ENCODE results near the gene FCRL1.

The FCRL1 gene

DNA sequence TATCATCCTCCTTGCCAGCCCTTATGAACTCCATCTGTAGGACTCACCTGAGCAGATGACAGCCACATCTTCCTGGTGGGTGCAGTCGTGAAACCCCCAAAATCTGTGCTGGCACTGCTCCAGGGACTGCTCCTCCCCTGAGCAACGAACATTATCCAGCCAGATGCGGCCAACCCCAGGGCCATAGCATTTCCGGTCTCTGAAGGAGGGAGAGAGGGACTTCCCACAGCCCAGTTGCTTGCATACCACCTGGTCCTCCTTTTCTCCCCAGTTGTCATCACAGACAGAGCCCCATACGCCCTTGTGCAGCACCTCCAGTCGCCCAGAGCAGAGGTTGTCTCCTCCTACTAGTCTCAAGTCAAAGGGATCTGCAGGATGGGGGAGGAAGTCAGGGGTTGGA, 13.2 kb upstream of the FCRL1 start:
- TF ChIP-seq CEBPB (IDR thresholded peaks at IDR 0.05) (no peak), NFIC (IDR thresholded peaks at IDR 0.05) (no peak), TCF12 (IDR thresholded peaks at IDR 0.05; ENCODE audit: low read depth) (no peak), USF1 (IDR thresholded peaks at IDR 0.05) (no peak), TAF1 (IDR thresholded peaks at IDR 0.05; ENCODE audit: low read depth) (no peak), EP300 (IDR thresholded peaks at IDR 0.05; ENCODE audit: borderline replicate concordance) (no peak), YY1 (IDR thresholded peaks at IDR 0.05; ENCODE audit: low read depth) (no peak), EGR1 (IDR thresholded peaks at IDR 0.05) (no peak), FOXM1 (IDR thresholded peaks at IDR 0.05; ENCODE audit: borderline replicate concordance, low read depth) (no peak), REST (IDR thresholded peaks at IDR 0.05; ENCODE audit: low read depth) (no peak), CREB1 (IDR thresholded peaks at IDR 0.05; ENCODE audit: low read depth) (no peak), ZBTB7A (IDR thresholded peaks at IDR 0.05; ENCODE audit: low read depth) (no peak), RAD21 (IDR thresholded peaks at IDR 0.05; ENCODE audit: low read depth) (no peak)
- TF ChIP-seq, protein P1, sequence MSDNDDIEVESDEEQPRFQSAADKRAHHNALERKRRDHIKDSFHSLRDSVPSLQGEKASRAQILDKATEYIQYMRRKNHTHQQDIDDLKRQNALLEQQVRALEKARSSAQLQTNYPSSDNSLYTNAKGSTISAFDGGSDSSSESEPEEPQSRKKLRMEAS (IDR thresholded peaks at IDR 0.05), result no peak

DNA sequence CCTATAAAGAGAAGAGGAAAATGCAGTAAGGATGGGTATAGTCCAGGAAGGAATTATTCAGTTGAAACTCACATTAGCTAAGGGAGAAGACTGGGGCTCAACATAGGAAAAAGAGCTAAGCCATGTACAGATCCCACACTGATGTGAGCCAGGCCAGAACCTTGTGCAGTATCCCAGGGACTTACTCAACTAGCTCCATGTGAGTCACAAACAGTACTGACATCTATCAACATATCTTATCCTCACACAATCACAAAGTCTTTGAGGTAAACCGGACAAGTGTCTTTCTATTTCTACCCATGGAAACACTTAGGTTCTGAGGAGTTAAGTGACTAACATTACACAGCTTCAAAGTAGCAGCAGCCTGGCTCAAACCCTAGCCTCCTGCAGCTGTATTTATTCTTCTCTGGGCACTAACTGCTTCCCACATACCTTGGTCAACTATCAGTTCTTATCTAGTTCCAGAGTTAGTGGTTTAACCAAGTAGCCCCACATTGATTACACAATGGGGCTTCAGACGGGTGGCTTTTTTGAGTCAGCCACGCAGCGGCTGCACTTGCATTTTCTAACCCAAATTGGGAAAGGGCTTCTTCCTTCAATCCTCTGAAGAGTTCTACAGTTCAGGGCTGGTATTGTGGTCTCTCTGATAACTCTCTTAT, 12.2 kb upstream of the FCRL1 start:
- no peak for TF ChIP-seq TEAD4 (IDR thresholded peaks at IDR 0.05)
- TF ChIP-seq RAD21 (IDR thresholded peaks at IDR 0.05; ENCODE audit: low read depth), result no peak
- TF ChIP-seq, protein P1 (IDR thresholded peaks at IDR 0.05), result no peak
- no peak for TF ChIP-seq YY1 (IDR thresholded peaks at IDR 0.05; ENCODE audit: low read depth)
- no peak for TF ChIP-seq REST (IDR thresholded peaks at IDR 0.05; ENCODE audit: low read depth)
- no peak for TF ChIP-seq NFIC (IDR thresholded peaks at IDR 0.05)
- TF ChIP-seq EGR1 (IDR thresholded peaks at IDR 0.05), result no peak
- TF ChIP-seq FOXM1 (IDR thresholded peaks at IDR 0.05; ENCODE audit: borderline replicate concordance, low read depth), result no peak
- no peak for TF ChIP-seq EP300 (IDR thresholded peaks at IDR 0.05; ENCODE audit: borderline replicate concordance)
- no peak for TF ChIP-seq TCF12 (IDR thresholded peaks at IDR 0.05; ENCODE audit: low read depth)
- TF ChIP-seq CEBPB (IDR thresholded peaks at IDR 0.05), result no peak
- no peak for TF ChIP-seq TAF1 (IDR thresholded peaks at IDR 0.05; ENCODE audit: low read depth)
- no peak for TF ChIP-seq ZBTB7A (IDR thresholded peaks at IDR 0.05; ENCODE audit: low read depth)
- no peak for TF ChIP-seq CREB1 (IDR thresholded peaks at IDR 0.05; ENCODE audit: low read depth)
- TF ChIP-seq USF1 (IDR thresholded peaks at IDR 0.05), result no peak

- no peak for TF ChIP-seq TAF1 (IDR thresholded peaks at IDR 0.05; ENCODE audit: low read depth)
- TF ChIP-seq REST (IDR thresholded peaks at IDR 0.05; ENCODE audit: low read depth), result no peak
- no peak for TF ChIP-seq EP300 (IDR thresholded peaks at IDR 0.05; ENCODE audit: borderline replicate concordance)
- TF ChIP-seq RAD21 (IDR thresholded peaks at IDR 0.05; ENCODE audit: low read depth), result no peak
- TF ChIP-seq CREB1 (IDR thresholded peaks at IDR 0.05; ENCODE audit: low read depth), result no peak
- TF ChIP-seq TCF12 (IDR thresholded peaks at IDR 0.05; ENCODE audit: low read depth), result no peak
- no peak for TF ChIP-seq FOXM1 (IDR thresholded peaks at IDR 0.05; ENCODE audit: borderline replicate concordance, low read depth)
- TF ChIP-seq YY1 (IDR thresholded peaks at IDR 0.05; ENCODE audit: low read depth), result no peak
- no peak for TF ChIP-seq ZBTB7A (IDR thresholded peaks at IDR 0.05; ENCODE audit: low read depth)
- TF ChIP-seq, protein P1 (IDR thresholded peaks at IDR 0.05), result no peak
- no peak for TF ChIP-seq CEBPB (IDR thresholded peaks at IDR 0.05)
- no peak for TF ChIP-seq TEAD4 (IDR thresholded peaks at IDR 0.05)
- no peak for TF ChIP-seq USF1 (IDR thresholded peaks at IDR 0.05)
- no peak for TF ChIP-seq NFIC (IDR thresholded peaks at IDR 0.05)
- TF ChIP-seq EGR1 (IDR thresholded peaks at IDR 0.05), result no peak
Measured at GRCh38 chr1:157830887-157831286, 11.0 kb upstream of the FCRL1 start.

All from Ishikawa (cell line).